Activated CD4-positive, alpha-beta memory T cell treated with anti-CD3 and anti-CD28 coated beads, Interleukin-2, amount 10 ng/mL, durations not matched to agents 7 days and 5 days (primary cell): ENCODE data around the gene CCR2. TPM values are rescaled to one million over a fixed set of nuclear protein-coding genes. Genes with fewer than 3 reads are reported as not detected.

ENCODE experiments used
- CTCF ChIA-PET: fragments of 350-600 bp; sonication (Branson Sonifier 250); formaldehyde crosslinking; loops from one replicate; lab custom pipeline; 2021; ENCODE audit warnings: antibody characterized with exemption, inconsistent platforms; lab: Charles Lee
- POLR2A ChIA-PET: fragments of 350-600 bp; sonication (Branson Sonifier 250); formaldehyde crosslinking; loops from one replicate; lab custom pipeline; 2021; ENCODE audit warnings: antibody characterized with exemption; lab: Charles Lee
- DNase-seq: peaks from one replicate; pipeline ENCODE4 v3.0.0-alpha.2; 2020
- H3K27ac Mint-ChIP-seq: one replicate; pipeline ENCODE4 v1.8.0; 2021; ENCODE audit warnings: mild to moderate bottlenecking, mixed read lengths
- H3K27me3 Mint-ChIP-seq: one replicate; pipeline ENCODE4 v1.8.0; 2021; ENCODE audit warnings: mixed read lengths
- H3K36me3 Mint-ChIP-seq: one replicate; pipeline ENCODE4 v1.8.0; 2021; ENCODE audit warnings: low read depth, mixed read lengths
- H3K4me1 Mint-ChIP-seq: one replicate; pipeline ENCODE4 v1.8.0; 2021; ENCODE audit warnings: mixed read lengths
- H3K4me3 Mint-ChIP-seq: one replicate; pipeline ENCODE4 v1.8.0; 2021; ENCODE audit warnings: mild to moderate bottlenecking, mixed read lengths
- H3K9me3 Mint-ChIP-seq: one replicate; pipeline ENCODE4 v1.8.0; 2021; ENCODE audit warnings: mixed read lengths
- total RNA-seq, 2 experiments: library from RNA; stranded (reverse); gene quantifications; one replicate each; pipeline ENCODE4 v1.2.3, GENCODE V29; 2021

CCR2 gene
- total RNA-seq, 2 experiments from 2014 or later, result 167 to 174 TPM

DNA sequence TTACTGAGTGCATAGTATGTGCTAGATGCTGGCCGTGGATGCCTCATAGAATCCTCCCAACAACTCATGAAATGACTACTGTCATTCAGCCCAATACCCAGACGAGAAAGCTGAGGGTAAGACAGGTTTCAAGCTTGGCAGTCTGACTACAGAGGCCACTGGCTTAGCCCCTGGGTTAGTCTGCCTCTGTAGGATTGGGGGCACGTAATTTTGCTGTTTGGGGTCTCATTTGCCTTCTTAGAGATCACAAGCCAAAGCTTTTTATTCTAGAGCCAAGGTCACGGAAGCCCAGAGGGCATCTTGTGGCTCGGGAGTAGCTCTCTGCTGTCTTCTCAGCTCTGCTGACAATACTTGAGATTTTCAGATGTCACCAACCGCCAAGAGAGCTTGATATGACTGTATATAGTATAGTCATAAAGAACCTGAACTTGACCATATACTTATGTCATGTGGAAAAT, 15.8 kb downstream of the CCR2 start:
- peak overlapping the region; percentile 71 for H3K4me3 Mint-ChIP-seq
- peak; percentile 64 for DNase-seq

DNA sequence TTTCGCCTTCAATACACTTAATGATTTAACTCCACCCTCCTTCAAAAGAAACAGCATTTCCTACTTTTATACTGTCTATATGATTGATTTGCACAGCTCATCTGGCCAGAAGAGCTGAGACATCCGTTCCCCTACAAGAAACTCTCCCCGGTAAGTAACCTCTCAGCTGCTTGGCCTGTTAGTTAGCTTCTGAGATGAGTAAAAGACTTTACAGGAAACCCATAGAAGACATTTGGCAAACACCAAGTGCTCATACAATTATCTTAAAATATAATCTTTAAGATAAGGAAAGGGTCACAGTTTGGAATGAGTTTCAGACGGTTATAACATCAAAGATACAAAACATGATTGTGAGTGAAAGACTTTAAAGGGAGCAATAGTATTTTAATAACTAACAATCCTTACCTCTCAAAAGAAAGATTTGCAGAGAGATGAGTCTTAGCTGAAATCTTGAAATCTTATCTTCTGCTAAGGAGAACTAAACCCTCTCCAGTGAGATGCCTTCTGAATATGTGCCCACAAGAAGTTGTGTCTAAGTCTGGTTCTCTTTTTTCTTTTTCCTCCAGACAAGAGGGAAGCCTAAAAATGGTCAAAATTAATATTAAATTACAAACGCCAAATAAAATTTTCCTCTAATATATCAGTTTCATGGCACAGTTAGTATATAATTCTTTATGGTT, 17.1 kb downstream of the CCR2 start, which contains the start of gene CCR5:
CCR5 (plus strand) TSS at position 108 of the 680 bp plus-strand sequence. CDS start 1,957 bp downstream, outside the sequence.
- DNase-seq, result peak; percentile 61
- H3K4me1 Mint-ChIP-seq, result peaks cover 92% of the 10 kb centered on the region
- peak within 1 kb of the TSS; percentile 71 for H3K4me3 Mint-ChIP-seq
- H3K36me3 Mint-ChIP-seq, result peaks cover 56% of the 10 kb centered on the region
- ChIA-PET CTCF (interaction anchor here (0.8 to 10.0 kb wide), 30 partner anchors 7 to 463 kb away, joined by 3 to 184 read pairs (median 10); partner anchors contain the start of genes CCR1, CCR2, CCR5AS and CCRL2), POLR2A (interaction anchor here (1.0 to 12.1 kb wide), 30 partner anchors 10 to 427 kb away, joined by 3 to 414 read pairs (median 14); partner anchors contain the start of genes CCR1, CCR2, CCR5AS and CCRL2)
- peaks cover 10% of the 10 kb centered on the region for H3K27me3 Mint-ChIP-seq
- peak within 1 kb of the TSS; percentile 89 for H3K27ac Mint-ChIP-seq
- no peaks in the 10 kb centered on the region for H3K9me3 Mint-ChIP-seq

More for the DNA sequence above, 15.8 kb downstream of the CCR2 start:
- ChIA-PET POLR2A (interaction anchor here (0.7 to 12.1 kb wide), 43 partner anchors 8 to 505 kb away, joined by 3 to 414 read pairs (median 9); partner anchors contain the start of genes CCR1, CCR2, CCR3 and CCR5AS), CTCF (interaction anchor here (0.6 to 10.0 kb wide), 36 partner anchors 9 to 462 kb away, joined by 3 to 184 read pairs (median 8); partner anchors contain the start of genes CCR1, CCR2, CCR5AS and CCRL2)
- no peaks in the 10 kb centered on the region for H3K9me3 Mint-ChIP-seq
- peaks cover 87% of the 10 kb centered on the region for H3K4me1 Mint-ChIP-seq
- H3K27me3 Mint-ChIP-seq, result peaks cover 10% of the 10 kb centered on the region
- H3K27ac Mint-ChIP-seq, result peak overlapping the region; percentile 89
- peaks cover 49% of the 10 kb centered on the region for H3K36me3 Mint-ChIP-seq

DNA sequence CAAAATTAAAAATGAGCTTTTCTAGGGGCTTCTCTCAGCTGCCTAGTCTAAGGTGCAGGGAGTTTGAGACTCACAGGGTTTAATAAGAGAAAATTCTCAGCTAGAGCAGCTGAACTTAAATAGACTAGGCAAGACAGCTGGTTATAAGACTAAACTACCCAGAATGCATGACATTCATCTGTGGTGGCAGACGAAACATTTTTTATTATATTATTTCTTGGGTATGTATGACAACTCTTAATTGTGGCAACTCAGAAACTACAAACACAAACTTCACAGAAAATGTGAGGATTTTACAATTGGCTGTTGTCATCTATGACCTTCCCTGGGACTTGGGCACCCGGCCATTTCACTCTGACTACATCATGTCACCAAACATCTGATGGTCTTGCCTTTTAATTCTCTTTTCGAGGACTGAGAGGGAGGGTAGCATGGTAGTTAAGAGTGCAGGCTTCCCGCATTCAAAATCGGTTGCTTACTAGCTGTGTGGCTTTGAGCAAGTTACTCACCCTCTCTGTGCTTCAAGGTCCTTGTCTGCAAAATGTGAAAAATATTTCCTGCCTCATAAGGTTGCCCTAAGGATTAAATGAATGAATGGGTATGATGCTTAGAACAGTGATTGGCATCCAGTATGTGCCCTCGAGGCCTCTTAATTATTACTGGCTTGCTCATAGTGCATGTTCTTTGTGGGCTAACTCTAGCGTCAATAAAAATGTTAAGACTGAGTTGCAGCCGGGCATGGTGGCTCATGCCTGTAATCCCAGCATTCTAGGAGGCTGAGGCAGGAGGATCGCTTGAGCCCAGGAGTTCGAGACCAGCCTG, 17.8 kb downstream of the CCR2 start:
- Mint-ChIP-seq H3K36me3 (peaks cover 54% of the 10 kb centered on the region), H3K27me3 (peaks cover 10% of the 10 kb centered on the region), H3K4me3 (peak overlapping the region; percentile 71), H3K9me3 (no peaks in the 10 kb centered on the region), H3K4me1 (peaks cover 90% of the 10 kb centered on the region), H3K27ac (peak overlapping the region; percentile 89)
- no peak for DNase-seq
- ChIA-PET POLR2A (interaction anchor here (0.6 to 12.1 kb wide), 32 partner anchors 9 to 428 kb away, joined by 3 to 414 read pairs (median 12); partner anchors contain the start of genes CCR1, CCR2, CCR5AS and CCRL2), CTCF (interaction anchor here (0.8 to 10.0 kb wide), 38 partner anchors 7 to 529 kb away, joined by 3 to 184 read pairs (median 5); partner anchors contain the start of genes CCR1, CCR2, CCR5AS and CCRL2)

DNA sequence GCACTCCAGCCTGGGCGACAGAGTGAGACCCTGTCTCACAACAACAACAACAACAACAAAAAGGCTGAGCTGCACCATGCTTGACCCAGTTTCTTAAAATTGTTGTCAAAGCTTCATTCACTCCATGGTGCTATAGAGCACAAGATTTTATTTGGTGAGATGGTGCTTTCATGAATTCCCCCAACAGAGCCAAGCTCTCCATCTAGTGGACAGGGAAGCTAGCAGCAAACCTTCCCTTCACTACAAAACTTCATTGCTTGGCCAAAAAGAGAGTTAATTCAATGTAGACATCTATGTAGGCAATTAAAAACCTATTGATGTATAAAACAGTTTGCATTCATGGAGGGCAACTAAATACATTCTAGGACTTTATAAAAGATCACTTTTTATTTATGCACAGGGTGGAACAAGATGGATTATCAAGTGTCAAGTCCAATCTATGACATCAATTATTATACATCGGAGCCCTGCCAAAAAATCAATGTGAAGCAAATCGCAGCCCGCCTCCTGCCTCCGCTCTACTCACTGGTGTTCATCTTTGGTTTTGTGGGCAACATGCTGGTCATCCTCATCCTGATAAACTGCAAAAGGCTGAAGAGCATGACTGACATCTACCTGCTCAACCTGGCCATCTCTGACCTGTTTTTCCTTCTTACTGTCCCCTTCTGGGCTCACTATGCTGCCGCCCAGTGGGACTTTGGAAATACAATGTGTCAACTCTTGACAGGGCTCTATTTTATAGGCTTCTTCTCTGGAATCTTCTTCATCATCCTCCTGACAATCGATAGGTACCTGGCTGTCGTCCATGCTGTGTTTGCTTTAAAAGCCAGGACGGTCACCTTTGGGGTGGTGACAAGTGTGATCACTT, 18.8 kb downstream of the CCR2 start:
- peaks cover 59% of the 10 kb centered on the region for H3K36me3 Mint-ChIP-seq
- peaks cover 88% of the 10 kb centered on the region for H3K4me1 Mint-ChIP-seq
- no peak for DNase-seq
- H3K4me3 Mint-ChIP-seq, result peak overlapping the region; percentile 71
- peaks cover 10% of the 10 kb centered on the region for H3K27me3 Mint-ChIP-seq
- H3K27ac Mint-ChIP-seq, result peak overlapping the region; percentile 89
- POLR2A ChIA-PET, result interaction anchor here (0.6 to 12.1 kb wide), 23 partner anchors 8 to 429 kb away, joined by 3 to 414 read pairs (median 14); partner anchors contain the start of genes CCR1, CCR2, CCR5AS and CCRL2
- H3K9me3 Mint-ChIP-seq, result no peaks in the 10 kb centered on the region
- CTCF ChIA-PET, result interaction anchor here (0.6 to 10.0 kb wide), 32 partner anchors 8 to 530 kb away, joined by 3 to 184 read pairs (median 5); partner anchors contain the start of genes CCR1, CCR2, CCR5AS and CCRL2

DNA sequence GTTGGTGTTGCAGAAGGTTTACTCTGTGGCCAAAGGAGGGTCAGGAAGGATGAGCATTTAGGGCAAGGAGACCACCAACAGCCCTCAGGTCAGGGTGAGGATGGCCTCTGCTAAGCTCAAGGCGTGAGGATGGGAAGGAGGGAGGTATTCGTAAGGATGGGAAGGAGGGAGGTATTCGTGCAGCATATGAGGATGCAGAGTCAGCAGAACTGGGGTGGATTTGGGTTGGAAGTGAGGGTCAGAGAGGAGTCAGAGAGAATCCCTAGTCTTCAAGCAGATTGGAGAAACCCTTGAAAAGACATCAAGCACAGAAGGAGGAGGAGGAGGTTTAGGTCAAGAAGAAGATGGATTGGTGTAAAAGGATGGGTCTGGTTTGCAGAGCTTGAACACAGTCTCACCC, 20.8 kb downstream of the CCR2 start:
- CTCF ChIA-PET, result interaction anchor here (0.5 to 9.7 kb wide), 7 partner anchors 9 to 904 kb away, joined by 3 to 184 read pairs (median 5); no protein-coding TSS in a partner anchor
- POLR2A ChIA-PET, result interaction anchor here (0.6 to 2.3 kb wide), 6 partner anchors 21 to 98 kb away, joined by 3 to 8 read pairs (median 3); partner anchors contain the start of genes CCR2 and CCRL2
- H3K36me3 Mint-ChIP-seq, result peaks cover 60% of the 10 kb centered on the region
- H3K4me3 Mint-ChIP-seq, result peak overlapping the region; percentile 71
- no peaks in the 10 kb centered on the region for H3K9me3 Mint-ChIP-seq
- H3K27ac Mint-ChIP-seq, result peak overlapping the region; percentile 3
- H3K27me3 Mint-ChIP-seq, result peaks cover 10% of the 10 kb centered on the region
- DNase-seq, result no peak
- peaks cover 74% of the 10 kb centered on the region for H3K4me1 Mint-ChIP-seq

DNA sequence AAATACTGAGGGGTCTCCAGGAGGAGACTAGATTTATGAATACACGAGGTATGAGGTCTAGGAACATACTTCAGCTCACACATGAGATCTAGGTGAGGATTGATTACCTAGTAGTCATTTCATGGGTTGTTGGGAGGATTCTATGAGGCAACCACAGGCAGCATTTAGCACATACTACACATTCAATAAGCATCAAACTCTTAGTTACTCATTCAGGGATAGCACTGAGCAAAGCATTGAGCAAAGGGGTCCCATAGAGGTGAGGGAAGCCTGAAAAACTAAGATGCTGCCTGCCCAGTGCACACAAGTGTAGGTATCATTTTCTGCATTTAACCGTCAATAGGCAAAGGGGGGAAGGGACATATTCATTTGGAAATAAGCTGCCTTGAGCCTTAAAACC, 21.3 kb downstream of the CCR2 start:
- ChIA-PET CTCF (interaction anchor here (0.6 to 9.7 kb wide), 6 partner anchors 8 to 437 kb away, joined by 3 to 184 read pairs (median 6); no protein-coding TSS in a partner anchor), POLR2A (interaction anchor here (0.6 to 2.3 kb wide), 6 partner anchors 21 to 98 kb away, joined by 3 to 8 read pairs (median 3); partner anchors contain the start of genes CCR2 and CCRL2)
- Mint-ChIP-seq H3K9me3 (no peaks in the 10 kb centered on the region), H3K36me3 (peaks cover 60% of the 10 kb centered on the region), H3K27ac (peak overlapping the region; percentile 38), H3K4me1 (peaks cover 72% of the 10 kb centered on the region), H3K4me3 (peak overlapping the region; percentile 71), H3K27me3 (peaks cover 10% of the 10 kb centered on the region)
- no peak for DNase-seq

DNA sequence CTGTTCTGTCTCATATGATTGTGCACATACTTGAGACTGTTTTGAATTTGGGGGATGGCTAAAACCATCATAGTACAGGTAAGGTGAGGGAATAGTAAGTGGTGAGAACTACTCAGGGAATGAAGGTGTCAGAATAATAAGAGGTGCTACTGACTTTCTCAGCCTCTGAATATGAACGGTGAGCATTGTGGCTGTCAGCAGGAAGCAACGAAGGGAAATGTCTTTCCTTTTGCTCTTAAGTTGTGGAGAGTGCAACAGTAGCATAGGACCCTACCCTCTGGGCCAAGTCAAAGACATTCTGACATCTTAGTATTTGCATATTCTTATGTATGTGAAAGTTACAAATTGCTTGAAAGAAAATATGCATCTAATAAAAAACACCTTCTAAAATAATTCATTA, 21.9 kb downstream of the CCR2 start:
- peaks cover 60% of the 10 kb centered on the region for H3K36me3 Mint-ChIP-seq
- POLR2A ChIA-PET, result interaction anchor here (2.3 kb wide), 1 partner anchor 22 kb away, joined by 8 read pairs; the partner anchor contains the start of gene CCR2
- CTCF ChIA-PET, result interaction anchor here (3.3 kb wide), 1 partner anchor 288 kb away, joined by 19 read pairs; no protein-coding TSS in a partner anchor
- peaks cover 72% of the 10 kb centered on the region for H3K4me1 Mint-ChIP-seq
- peak overlapping the region; percentile 34 for H3K4me3 Mint-ChIP-seq
- H3K27me3 Mint-ChIP-seq, result peaks cover 10% of the 10 kb centered on the region
- H3K27ac Mint-ChIP-seq, result peak overlapping the region; percentile 33
- DNase-seq, result no peak
- no peaks in the 10 kb centered on the region for H3K9me3 Mint-ChIP-seq

DNA sequence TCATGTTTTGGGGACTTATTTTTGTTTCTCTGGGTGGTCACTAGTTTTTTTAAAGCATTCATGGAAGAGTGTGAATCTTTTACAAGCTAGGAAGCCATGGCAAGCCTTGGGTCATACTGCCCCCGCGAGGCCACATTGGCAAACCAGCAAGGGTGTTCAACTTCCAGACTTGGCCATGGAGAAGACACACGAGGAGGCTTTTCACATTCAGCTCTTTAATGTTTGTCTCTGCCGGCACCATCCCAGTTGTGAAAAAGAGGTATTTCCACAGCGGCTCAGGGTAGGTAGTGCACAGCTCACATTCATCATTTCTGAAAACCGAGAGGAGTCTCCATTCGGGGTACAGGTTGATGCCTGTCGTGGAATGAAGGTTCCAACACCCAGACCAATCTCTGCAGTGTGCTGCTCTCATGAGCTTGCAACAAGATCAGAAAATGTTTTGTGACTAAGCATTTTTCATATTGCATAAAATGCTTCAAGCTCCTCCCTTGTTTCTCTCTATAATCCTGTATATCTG, 24.6 kb downstream of the CCR2 start:
- peak; percentile 74 for DNase-seq
- ChIA-PET CTCF (interaction anchor here (0.7 to 3.3 kb wide), 35 partner anchors 10 to 444 kb away, joined by 3 to 25 read pairs (median 5); partner anchors contain the start of genes CCR1, CCR5, CCR5AS and CCRL2), POLR2A (interaction anchor here (0.7 to 2.0 kb wide), 2 partner anchors 10 to 96 kb away, joined by 4 to 11 read pairs; no protein-coding TSS in a partner anchor)
- Mint-ChIP-seq H3K9me3 (no peaks in the 10 kb centered on the region), H3K27ac (no peak overlapping the region), H3K4me3 (no peak overlapping the region), H3K4me1 (peaks cover 59% of the 10 kb centered on the region), H3K36me3 (peaks cover 42% of the 10 kb centered on the region), H3K27me3 (peaks cover 6% of the 10 kb centered on the region)

DNA sequence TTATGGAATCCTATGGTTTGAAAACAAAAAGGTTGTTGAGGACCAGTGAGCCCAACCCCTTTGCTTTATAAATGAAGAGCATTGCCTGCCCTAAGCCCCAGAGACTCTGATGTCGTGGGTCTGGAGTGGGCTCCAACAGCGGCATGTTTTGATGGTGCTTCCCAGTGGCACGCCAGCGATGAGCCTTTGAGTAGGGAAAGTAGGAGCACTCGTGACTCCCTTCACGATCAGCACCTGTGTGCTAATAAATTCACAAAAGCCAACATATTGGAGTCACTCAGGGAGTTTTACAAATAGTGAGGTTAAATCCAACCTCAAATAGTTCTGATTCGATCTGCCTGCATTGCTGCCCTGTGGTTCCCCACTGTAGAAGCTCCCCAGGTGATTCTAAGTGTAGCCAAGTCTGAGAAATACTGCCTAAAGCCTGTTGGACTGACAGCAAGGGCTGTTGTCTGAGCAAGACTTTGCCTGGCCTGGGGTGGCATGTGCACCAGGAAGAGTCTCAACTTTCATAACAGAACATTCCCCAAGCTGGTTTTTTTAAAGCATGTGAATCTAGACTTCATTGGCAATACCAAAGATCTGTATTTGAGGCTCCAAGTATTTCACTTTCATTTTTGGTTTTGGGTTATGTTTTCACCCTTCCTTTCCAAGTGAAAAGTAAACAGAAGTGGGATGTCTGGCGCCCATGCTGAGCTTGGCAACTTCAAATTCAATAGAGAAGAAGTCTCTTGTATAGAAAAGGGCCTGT, 26.7 kb downstream of the CCR2 start:
- peaks cover 7% of the 10 kb centered on the region for H3K27me3 Mint-ChIP-seq
- H3K27ac Mint-ChIP-seq, result peak overlapping the region; percentile 28
- ChIA-PET POLR2A (interaction anchor here (0.8 to 1.6 kb wide), 3 partner anchors 9 to 282 kb away, joined by 3 to 10 read pairs (median 6); partner anchors contain the start of gene CCR5), CTCF (interaction anchor here (1.7 kb wide), 1 partner anchor 8 kb away, joined by 4 read pairs; no protein-coding TSS in a partner anchor)
- H3K9me3 Mint-ChIP-seq, result no peaks in the 10 kb centered on the region
- peaks cover 57% of the 10 kb centered on the region for H3K4me1 Mint-ChIP-seq
- H3K4me3 Mint-ChIP-seq, result no peak overlapping the region
- peaks cover 22% of the 10 kb centered on the region for H3K36me3 Mint-ChIP-seq
- DNase-seq, result no peak

DNA sequence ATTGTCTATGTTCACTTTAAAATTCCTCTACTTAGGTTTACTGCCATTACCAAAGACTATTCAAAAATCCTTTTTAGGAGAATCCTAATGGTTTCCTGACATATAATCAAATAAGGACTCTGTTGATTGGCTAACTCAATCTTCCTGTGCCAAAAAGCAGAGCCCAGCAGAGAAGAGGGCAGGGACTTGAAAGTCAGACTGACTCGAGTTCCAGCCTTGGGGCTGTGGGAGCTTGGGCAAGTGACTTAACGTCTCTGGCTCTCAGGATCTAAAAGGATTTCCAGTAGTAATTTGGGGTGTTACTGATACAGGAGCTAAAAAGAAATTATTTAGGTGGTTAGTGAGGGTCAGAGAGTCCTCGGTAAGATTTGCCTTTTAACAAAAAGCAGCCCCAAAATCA, 27.7 kb downstream of the CCR2 start:
- Mint-ChIP-seq H3K36me3 (peaks cover 18% of the 10 kb centered on the region), H3K27me3 (peaks cover 10% of the 10 kb centered on the region), H3K4me1 (peaks cover 56% of the 10 kb centered on the region), H3K9me3 (no peaks in the 10 kb centered on the region), H3K27ac (no peak overlapping the region), H3K4me3 (no peak overlapping the region)
- ChIA-PET CTCF (interaction anchor here (0.9 to 1.7 kb wide), 2 partner anchors 9 to 11 kb away, joined by 4 read pairs; partner anchors contain the start of gene CCR5), POLR2A (interaction anchor here (1.6 kb wide), 1 partner anchor 12 kb away, joined by 10 read pairs; the partner anchor contains the start of gene CCR5)
- no peak for DNase-seq
